Neural progenitor cell (in vitro differentiated cells): ENCODE data around the gene CNGA3. TPM values are rescaled to one million over a fixed set of nuclear protein-coding genes. Genes with fewer than 3 reads are reported as not detected.

Source experiments
- DNase-seq: peaks from one replicate; pipeline ENCODE4 v3.0.0-alpha.2; 2016; ENCODE audit warnings: low spot score
- H2AFZ ChIP-seq: fragments of 200-600 bp; sonication (generic); replicated peaks from 2 replicates; pipeline ENCODE4 v1.6.1; 2016; ENCODE audit warnings: antibody characterized with exemption
- H3F3A ChIP-seq: fragments of 200-600 bp; sonication (generic); 2 replicates; pipeline ENCODE4 v1.6.1; 2016; ENCODE audit warnings: antibody characterized with exemption, low read depth
- H3K27ac ChIP-seq: fragments of 200-600 bp; sonication (generic); 2 replicates; pipeline ENCODE4 v1.5.1; 2016; ENCODE audit warnings: mild to moderate bottlenecking
- H3K27me3 ChIP-seq: fragments of 200-600 bp; sonication (generic); 2 replicates; pipeline ENCODE4 v1.6.1; 2016; ENCODE audit warnings: mild to moderate bottlenecking, moderate library complexity
- H3K36me3 ChIP-seq: fragments of 200-600 bp; sonication (generic); 2 replicates; pipeline ENCODE4 v1.5.1; 2016
- H3K4me1 ChIP-seq: fragments of 200-600 bp; sonication (generic); 2 replicates; pipeline ENCODE4 v1.6.1; 2016; ENCODE audit warnings: mixed run types
- H3K4me2 ChIP-seq: fragments of 200-600 bp; sonication (generic); 2 replicates; pipeline ENCODE4 v1.6.1; 2016
- H3K4me3 ChIP-seq: fragments of 200-600 bp; sonication (generic); 2 replicates; pipeline ENCODE4 v1.5.1; 2016
- H3K79me2 ChIP-seq: fragments of 200-600 bp; sonication (generic); 2 replicates; pipeline ENCODE4 v1.6.1; 2016; ENCODE audit warnings: low read depth
- H3K9ac ChIP-seq: fragments of 200-600 bp; sonication (generic); 2 replicates; pipeline ENCODE4 v1.6.1; 2016
- H3K9me3 ChIP-seq: fragments of 200-600 bp; sonication (generic); 2 replicates; pipeline ENCODE4 v1.5.1; 2016; ENCODE audit warnings: low read depth
- H4K20me1 ChIP-seq: fragments of 200-600 bp; sonication (generic); 2 replicates; pipeline ENCODE4 v1.6.1; 2016; ENCODE audit warnings: low read depth
- H3K27ac Mint-ChIP-seq: 3 replicates; pipeline ENCODE4 v1.8.0; 2021; ENCODE audit warnings: mixed read lengths
- H3K27me3 Mint-ChIP-seq: 2 replicates; pipeline ENCODE4 v1.8.0; 2022; ENCODE audit warnings: low read depth, mild to moderate bottlenecking, inconsistent platforms, moderate library complexity, mixed read lengths; ENCODE audit not compliant: insufficient read depth
- H3K36me3 Mint-ChIP-seq: 3 replicates; pipeline ENCODE4 v1.8.0; 2021; ENCODE audit warnings: mixed read lengths
- H3K4me1 Mint-ChIP-seq: 3 replicates; pipeline ENCODE4 v1.8.0; 2021; ENCODE audit warnings: mixed read lengths
- H3K4me3 Mint-ChIP-seq: 3 replicates; pipeline ENCODE4 v1.8.0; 2021; ENCODE audit warnings: mild to moderate bottlenecking, moderate library complexity, mixed read lengths
- H3K9me3 Mint-ChIP-seq: 3 replicates; pipeline ENCODE4 v1.8.0; 2020; ENCODE audit warnings: mixed read lengths
- EZH2 ChIP-seq: fragments of 200-600 bp; sonication (generic); IDR thresholded peaks from 2 replicates; pipeline ENCODE4 v1.6.1; 2017; ENCODE audit warnings: antibody characterized with exemption, mild to moderate bottlenecking, moderate library complexity
- EZH2phosphoT487 ChIP-seq: fragments of 200-600 bp; sonication (generic); IDR thresholded peaks from 2 replicates; pipeline ENCODE4 v1.6.1; 2017; ENCODE audit warnings: antibody characterized with exemption
- total RNA-seq: library from RNA; depleted of rRNA; stranded (reverse); fragments of >200 nt; gene quantifications from 2 replicates; pipeline ENCODE4 v1.2.3, GENCODE V29; 2015; ENCODE audit warnings: low replicate concordance
- TF ChIP-seq, protein P1 (sequence below): fragments of 200-600 bp; sonication (generic); IDR thresholded peaks from 2 replicates; pipeline ENCODE4 v1.5.1; 2017; ENCODE audit warnings: antibody characterized with exemption, mild to moderate bottlenecking

Gene CNGA3
- total RNA-seq, 1 donor from 2014 or later, result not detected

DNA sequence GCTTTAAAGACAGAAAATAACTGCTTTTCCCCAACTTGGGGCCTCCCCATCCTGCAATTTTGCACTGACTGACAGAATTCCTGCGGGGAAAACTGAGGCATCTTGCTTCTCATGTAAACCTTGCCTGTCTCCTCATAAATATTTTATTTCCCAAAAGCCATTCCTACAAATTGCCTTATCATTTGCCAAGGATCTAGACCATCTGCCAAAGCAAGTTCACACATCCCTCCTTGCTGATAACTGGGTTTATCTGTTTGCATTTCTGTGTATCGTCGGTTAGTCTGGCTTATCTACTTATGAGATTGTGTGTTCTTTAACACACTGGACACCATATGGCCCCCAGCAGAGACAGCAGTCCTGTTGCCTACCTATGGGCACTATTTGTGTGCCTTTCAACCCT, 3.0 kb upstream of the CNGA3 start:
- Histone ChIP-seq H3K36me3 (no peaks in the 10 kb centered on the region), H2AFZ (no peak overlapping the region), H3K27ac (no peak overlapping the region), H3K9me3 (peaks cover 2% of the 10 kb centered on the region), H3K79me2 (no peaks in the 10 kb centered on the region), H3F3A (peaks cover 14% of the 10 kb centered on the region), H4K20me1 (peaks cover 30% of the 10 kb centered on the region), H3K27me3 (peaks cover 57% of the 10 kb centered on the region), H3K9ac (no peak overlapping the region), H3K4me2 (no peak overlapping the region), H3K4me1 (peaks cover 19% of the 10 kb centered on the region), H3K4me3 (no peak overlapping the region)
- Mint-ChIP-seq H3K36me3 (peaks cover 1% of the 10 kb centered on the region), H3K4me3 (no peak overlapping the region), H3K27me3 (peaks cover 26% of the 10 kb centered on the region), H3K27ac (no peak overlapping the region), H3K9me3 (peaks cover 3% of the 10 kb centered on the region), H3K4me1 (peaks cover 15% of the 10 kb centered on the region)
- no peak for DNase-seq
- TF ChIP-seq, protein P1, sequence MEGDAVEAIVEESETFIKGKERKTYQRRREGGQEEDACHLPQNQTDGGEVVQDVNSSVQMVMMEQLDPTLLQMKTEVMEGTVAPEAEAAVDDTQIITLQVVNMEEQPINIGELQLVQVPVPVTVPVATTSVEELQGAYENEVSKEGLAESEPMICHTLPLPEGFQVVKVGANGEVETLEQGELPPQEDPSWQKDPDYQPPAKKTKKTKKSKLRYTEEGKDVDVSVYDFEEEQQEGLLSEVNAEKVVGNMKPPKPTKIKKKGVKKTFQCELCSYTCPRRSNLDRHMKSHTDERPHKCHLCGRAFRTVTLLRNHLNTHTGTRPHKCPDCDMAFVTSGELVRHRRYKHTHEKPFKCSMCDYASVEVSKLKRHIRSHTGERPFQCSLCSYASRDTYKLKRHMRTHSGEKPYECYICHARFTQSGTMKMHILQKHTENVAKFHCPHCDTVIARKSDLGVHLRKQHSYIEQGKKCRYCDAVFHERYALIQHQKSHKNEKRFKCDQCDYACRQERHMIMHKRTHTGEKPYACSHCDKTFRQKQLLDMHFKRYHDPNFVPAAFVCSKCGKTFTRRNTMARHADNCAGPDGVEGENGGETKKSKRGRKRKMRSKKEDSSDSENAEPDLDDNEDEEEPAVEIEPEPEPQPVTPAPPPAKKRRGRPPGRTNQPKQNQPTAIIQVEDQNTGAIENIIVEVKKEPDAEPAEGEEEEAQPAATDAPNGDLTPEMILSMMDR, result no peak

DNA sequence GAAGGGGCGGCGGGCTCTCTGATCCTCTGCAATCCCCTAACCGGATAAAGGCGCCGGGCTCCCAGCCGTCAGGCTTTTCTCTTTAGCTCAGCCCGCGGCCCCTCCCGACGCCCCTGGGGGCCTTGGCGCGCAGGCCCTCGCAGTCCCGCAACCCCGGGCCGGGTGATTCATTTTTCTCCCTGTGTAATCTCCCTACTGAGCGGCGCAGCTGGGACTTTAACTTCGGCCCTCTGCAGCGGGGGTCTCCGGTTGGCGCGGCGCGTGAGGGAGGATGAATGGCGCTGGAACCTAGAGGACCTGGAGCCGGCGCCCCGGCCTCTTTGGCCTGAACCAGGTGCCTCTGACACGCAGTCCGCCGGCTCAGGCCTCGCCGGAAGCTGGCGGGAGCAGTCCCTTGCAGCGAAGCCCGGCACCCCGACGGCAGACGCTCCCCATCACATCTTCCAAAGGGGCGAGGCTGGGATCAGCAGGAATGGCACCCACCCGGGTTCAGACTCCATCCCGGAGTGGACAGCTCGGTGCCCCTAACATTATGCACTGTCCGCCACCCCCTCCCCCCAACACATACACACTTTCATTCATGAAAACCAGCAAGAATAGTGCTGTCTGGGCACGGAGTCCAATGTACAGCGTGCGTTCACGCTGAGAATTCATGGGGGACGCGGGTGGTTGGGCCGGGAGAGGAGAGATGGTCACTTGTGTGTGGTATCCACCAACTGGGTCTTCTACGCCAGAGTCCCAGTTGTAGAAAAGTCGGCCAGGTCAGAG, 1.2 kb downstream of the CNGA3 start:
- peaks cover 34% of the 10 kb centered on the region for H3K27me3 Mint-ChIP-seq
- Histone ChIP-seq H3F3A (peaks cover 14% of the 10 kb centered on the region), H3K9me3 (no peaks in the 10 kb centered on the region), H3K79me2 (no peaks in the 10 kb centered on the region), H3K4me1 (peaks cover 23% of the 10 kb centered on the region), H3K36me3 (no peaks in the 10 kb centered on the region), H3K4me2 (peak overlapping the region; percentile 78), H3K27ac (no peak overlapping the region), H2AFZ (no peak overlapping the region), H3K9ac (no peak overlapping the region), H4K20me1 (peaks cover 33% of the 10 kb centered on the region), H3K4me3 (peak overlapping the region; percentile 47), H3K27me3 (peaks cover 87% of the 10 kb centered on the region)
- peaks cover 8% of the 10 kb centered on the region for H3K9me3 Mint-ChIP-seq
- TF ChIP-seq EZH2phosphoT487 (no peak), EZH2 (no peak)
- TF ChIP-seq, protein P1, result no peak
- peak overlapping the region; percentile 85 for H3K4me3 Mint-ChIP-seq
- no peaks in the 10 kb centered on the region for H3K36me3 Mint-ChIP-seq
- peak overlapping the region; percentile 95 for H3K27ac Mint-ChIP-seq
- peaks cover 36% of the 10 kb centered on the region for H3K4me1 Mint-ChIP-seq
- peak; percentile 87 for DNase-seq

DNA sequence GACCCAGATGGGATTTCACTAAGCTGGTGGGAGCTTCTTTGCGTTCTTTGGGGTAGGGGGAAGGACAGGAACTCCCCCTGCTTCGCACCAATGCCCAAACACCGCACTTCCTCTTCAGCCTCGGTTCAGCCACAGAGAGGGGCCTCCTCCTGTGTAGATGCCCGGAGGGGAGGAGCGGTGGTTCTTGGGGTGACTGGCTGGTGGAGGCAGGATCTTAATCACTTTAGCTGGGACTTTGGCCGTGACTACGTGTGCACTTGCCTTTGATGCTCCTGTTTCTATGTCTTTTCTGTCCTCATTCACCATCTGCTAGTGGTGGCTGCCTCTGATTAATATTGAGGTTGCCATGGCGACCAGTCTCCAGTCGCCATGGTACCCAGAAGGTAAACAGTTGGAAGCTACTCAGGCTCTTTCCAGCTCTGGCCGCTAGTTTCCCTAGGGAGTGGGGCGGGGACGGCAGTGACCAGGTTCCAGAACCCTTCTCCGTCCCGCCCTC, 1.9 kb downstream of the CNGA3 start:
- peak overlapping the region; percentile 78 for H3K4me2 ChIP-seq
- Mint-ChIP-seq H3K27ac (peak overlapping the region; percentile 95), H3K9me3 (peaks cover 8% of the 10 kb centered on the region), H3K4me1 (peaks cover 36% of the 10 kb centered on the region), H3K36me3 (no peaks in the 10 kb centered on the region), H3K4me3 (peak overlapping the region; percentile 84), H3K27me3 (peaks cover 33% of the 10 kb centered on the region)
- TF ChIP-seq EZH2 (no peak), EZH2phosphoT487 (no peak)
- TF ChIP-seq, protein P1, result no peak
- no peak overlapping the region for H3K27ac ChIP-seq
- H2AFZ ChIP-seq, result no peak overlapping the region
- peaks cover 23% of the 10 kb centered on the region for H3K4me1 ChIP-seq
- H3K79me2 ChIP-seq, result no peaks in the 10 kb centered on the region
- peak overlapping the region; percentile 47 for H3K4me3 ChIP-seq
- peak; percentile 68 for DNase-seq
- no peak overlapping the region for H3K9ac ChIP-seq
- no peaks in the 10 kb centered on the region for H3K36me3 ChIP-seq
- peaks cover 81% of the 10 kb centered on the region for H3K27me3 ChIP-seq
- H3F3A ChIP-seq, result peaks cover 14% of the 10 kb centered on the region
- peaks cover 33% of the 10 kb centered on the region for H4K20me1 ChIP-seq
- H3K9me3 ChIP-seq, result no peaks in the 10 kb centered on the region
